Stimulated activated CD4-positive, alpha-beta T cell treated with anti-CD3 and anti-CD28 coated beads, Interleukin-12 subunit alpha, Interleukin-12 subunit beta, amount 100 ng/mL, for 4 hours (primary cell): ENCODE measurements around the gene KERA.

Source experiments
- DNase-seq: peaks from one replicate; pipeline ENCODE4 v3.0.0-alpha.2; 2020

The KERA gene

DNA sequence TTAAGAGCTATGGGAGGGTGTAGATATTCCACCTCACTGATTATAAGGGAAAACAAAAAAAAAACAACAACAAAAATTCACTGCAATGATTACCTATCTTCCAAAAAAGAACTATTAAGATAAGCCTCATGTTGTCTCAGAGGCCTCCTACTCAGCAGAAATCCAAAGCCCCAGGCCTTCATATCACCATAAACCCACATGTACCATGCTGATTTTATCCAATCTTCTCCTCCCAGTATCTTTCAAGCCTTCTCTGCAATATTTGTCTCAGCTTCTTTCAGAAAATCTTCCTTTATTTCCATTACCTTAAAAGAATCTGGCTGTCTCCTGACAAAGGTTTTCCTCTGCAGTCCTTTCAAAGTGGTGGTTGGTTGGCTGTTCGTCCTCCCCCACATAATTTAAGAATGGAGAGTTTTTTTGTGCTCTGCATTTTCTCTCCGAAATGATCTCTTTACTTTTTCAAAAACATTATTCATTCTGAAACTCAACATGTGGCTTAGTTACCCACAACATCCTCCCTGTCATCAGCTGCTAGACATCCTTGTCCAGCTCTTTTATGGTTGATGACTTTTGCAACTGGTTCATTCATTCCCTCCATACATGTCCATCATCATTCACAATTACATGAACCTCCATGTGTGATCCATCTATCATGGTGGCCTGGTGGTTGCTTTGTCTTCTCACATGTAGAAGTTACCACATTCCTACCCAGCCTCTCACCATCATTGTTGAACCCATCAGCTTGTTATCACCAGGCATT is 50.1 kb downstream of the KERA start:
- no peak for DNase-seq

DNA sequence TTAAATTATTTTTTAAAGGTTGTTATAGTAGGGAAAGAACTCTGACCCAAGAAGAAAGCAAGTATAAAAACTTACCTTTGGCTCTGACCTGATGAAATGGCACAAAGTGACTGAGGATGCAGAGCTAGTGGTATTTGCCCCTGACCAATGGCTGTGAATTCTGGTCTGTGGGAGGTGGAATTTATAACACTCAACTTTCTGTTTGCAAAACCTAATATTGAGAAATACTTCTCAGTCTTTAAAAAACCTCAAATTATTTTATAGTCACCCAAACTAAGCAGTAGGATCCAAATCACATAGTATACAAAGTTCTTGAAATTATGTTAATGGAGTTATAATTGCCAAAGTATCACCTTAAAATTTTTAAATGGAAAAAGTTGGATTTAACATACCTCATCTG is 53.0 kb downstream of the KERA start, which contains the start of gene EPYC:
EPYC (minus strand) TSS at position 101 of the 400 bp plus-strand sequence. CDS start 2,407 bp downstream, outside the sequence.
- no peak for DNase-seq

DNA sequence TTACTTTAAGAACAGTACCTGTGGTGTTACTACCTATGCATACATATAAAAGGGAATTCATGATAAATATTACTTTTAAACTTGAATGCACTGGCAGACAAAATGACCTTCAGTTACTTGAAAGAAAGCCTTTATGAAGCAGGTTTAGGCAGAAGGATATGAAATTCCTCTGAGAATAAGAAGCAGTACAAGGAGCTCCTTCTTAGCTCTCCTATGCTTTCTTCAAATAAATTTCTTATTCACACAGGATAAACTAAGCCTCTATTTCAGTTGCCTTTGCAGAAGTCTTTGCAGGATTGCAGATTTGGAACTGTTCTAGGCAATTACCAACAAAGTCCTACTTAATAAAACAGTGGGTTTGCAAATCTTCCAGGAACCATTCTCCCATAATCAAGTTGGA is 54.1 kb downstream of the KERA start:
- no peak for DNase-seq

DNA sequence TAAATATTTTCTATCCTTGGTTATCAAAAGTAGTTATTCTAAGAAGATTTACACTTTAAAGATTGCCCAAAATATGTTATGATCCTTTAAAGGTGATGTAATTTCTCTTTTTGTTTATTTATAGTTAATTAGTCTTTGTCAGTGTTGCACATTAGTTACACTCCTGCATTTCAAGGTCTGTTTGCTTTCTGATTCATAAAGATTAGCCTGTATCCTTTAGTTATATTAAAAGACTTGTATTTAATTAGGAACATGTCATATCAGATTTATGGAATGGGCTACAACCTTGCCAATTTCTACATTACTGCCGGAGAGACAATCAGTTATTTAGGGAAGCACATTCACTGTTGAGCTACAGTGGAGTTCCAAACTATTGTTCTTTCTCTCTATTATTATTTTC is 56.5 kb downstream of the KERA start:
- DNase-seq, result no peak
